GM18498 (cell line): Measurements from ENCODE around the gene CACNA2D2.

Experiments used
- ATAC-seq: cut with Tn5 transposase; IDR thresholded peaks from one replicate; pipeline ENCODE4 v1.9.1; 2021; ENCODE audit warnings: mild to moderate bottlenecking, moderate library complexity; ENCODE audit not compliant: unreplicated experiment

Gene CACNA2D2

DNA sequence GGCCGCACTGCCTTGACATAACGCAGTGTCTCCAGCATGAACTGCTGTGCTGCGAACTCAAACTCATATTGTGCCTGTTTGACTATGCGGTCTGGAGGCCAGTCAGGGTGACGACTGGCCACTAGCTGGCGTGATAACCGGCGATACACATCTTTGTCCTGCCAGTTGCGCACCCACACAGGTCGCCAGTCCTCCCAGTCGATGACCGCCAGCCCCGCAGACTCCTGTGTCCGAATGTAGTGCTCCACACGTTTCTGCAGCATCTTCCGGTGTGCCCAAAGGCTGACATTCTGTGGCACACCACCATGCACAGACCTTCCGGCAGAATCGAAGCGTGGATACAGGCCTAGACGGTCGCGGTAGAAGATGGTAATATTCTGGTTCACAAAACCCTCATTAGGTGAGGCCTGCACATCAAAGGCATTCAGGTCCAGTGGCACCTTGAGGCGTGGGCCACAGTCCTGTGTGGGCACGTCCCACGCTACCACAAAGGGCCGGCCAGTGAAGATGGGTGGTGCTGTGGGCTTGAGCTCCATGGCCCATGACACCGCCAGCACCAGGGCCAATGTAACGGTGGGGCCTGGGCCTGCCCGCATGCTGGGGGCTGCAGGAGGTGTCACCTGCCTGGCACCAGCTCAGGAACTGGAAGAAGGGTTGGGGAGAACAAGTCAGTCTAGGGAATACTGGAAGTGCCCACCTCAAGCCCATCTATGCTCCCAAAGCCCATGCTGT is 183.4 kb downstream of the CACNA2D2 start:
- ATAC-seq, result no peak

DNA sequence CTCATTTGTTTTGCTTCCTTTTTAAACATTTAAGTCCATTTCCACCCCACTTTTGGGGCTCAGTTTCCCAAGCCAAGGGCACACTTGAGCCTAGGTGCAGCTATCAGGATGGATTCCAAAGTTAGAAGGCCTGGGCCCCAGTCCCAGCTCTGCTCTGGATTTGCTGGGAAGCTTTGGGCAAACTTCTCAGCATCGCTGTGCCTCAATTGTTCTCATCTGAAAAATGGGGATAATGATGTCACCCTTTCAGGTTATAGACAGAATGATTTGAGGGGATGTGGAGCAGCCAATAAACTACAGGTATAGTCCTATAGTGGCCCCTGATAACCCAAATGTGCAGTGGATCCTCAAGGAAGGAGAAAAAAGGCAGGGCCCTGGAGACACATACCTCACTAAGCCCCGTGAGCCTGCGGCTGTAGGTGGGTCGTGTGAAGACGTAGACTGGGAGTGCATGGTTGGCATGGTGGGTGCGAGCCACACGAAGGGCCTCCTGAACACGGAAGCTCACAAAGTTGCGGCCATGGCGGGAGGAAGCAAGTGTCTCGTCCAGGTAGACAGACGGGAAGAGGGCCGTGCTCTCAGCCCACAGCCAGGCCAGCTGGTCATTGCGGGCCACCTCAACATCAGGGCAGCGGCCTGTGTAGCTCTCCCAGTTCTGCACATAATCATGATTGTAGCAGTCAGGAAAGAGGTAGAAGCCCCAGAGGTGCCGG is 184.1 kb downstream of the CACNA2D2 start:
- ATAC-seq, result no peak

DNA sequence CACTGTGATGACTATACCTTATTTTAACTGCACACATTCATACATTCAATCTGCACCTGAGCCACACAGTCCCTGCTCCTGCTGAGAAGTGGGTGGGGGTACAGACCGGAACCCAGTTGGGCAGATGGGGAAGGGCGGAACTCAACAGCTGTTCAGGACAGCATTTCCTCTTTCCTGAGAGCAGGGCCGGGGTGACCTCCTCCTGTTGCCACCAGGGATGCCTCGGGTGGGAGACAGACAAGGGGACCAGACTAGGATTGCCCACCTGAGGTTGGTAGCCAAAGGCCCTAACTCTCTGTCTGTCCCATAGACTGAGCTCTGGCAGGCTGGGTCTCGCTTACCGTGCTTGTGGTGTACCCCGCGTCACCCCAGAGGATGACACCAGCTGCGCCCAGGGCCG is 184.8 kb downstream of the CACNA2D2 start:
- ATAC-seq, result no peak

DNA sequence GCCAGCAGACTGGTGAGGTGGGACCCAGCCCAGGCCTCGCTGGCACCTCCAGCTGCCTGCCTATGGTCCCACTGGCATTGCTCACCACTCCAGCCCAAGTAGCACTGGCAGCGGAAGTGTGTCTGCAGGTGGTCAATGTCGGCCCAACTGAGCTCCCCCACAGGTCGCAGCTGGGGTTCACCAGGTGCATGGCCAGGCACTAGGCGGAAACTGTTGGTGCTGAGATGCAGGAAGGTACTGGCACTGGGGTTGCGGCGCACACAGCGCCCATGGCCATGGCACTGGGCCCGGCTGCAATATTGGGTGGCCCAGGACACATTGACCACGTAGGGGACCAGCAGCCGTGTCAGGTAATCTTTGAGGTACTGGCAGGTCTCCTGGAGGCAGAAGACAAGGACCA is 185.3 kb downstream of the CACNA2D2 start:
- no peak for ATAC-seq

- ATAC-seq, result no peak
Measured at GRCh38 chr3:50317300-50317699, 186.1 kb downstream of the CACNA2D2 start.

- no peak for ATAC-seq
Measured at GRCh38 chr3:50316657-50317242, 186.7 kb downstream of the CACNA2D2 start.

- ATAC-seq, result no peak
Measured at GRCh38 chr3:50314816-50315215, 188.6 kb downstream of the CACNA2D2 start.

GRCh38 chr3:50314342-50314741 is 189.1 kb downstream of the CACNA2D2 start:
- ATAC-seq, result no peak
